Mucosa of descending colon (tissue), 3 donors: ENCODE data around the gene TRIP13. TPM values are rescaled to one million over a fixed set of nuclear protein-coding genes. Genes with fewer than 3 reads are reported as not detected.
A peak's percentile ranks its signal among the peaks of the same experiment; 100 is the strongest.

ENCODE experiments used
- ATAC-seq: fragments of 200-7000 bp; cut with Tn5 transposase; one replicate; pipeline ENCODE4 v1.9.1; 2020; ENCODE audit warnings: mild to moderate bottlenecking, moderate library complexity
- DNase-seq, 3 donors: peaks; one replicate each; pipeline ENCODE4 v3.0.0-alpha.2; 2020
- H3K36me3 ChIP-seq: fragments of 200-600 bp; one replicate; pipeline ENCODE4 v1.8.0; 2021; ENCODE audit warnings: low read depth, mild to moderate bottlenecking
- H3K4me1 ChIP-seq: fragments of 200-600 bp; one replicate; pipeline ENCODE4 v1.8.0; 2021; ENCODE audit warnings: low read depth, mild to moderate bottlenecking
- H3K4me3 ChIP-seq: fragments of 200-600 bp; one replicate; pipeline ENCODE4 v1.8.0; 2021; ENCODE audit warnings: mild to moderate bottlenecking
- H3K9me3 ChIP-seq: fragments of 200-600 bp; one replicate; pipeline ENCODE4 v1.8.0; 2021; ENCODE audit warnings: mild to moderate bottlenecking
- CTCF ChIP-seq: fragments of 200-600 bp; IDR thresholded peaks from one replicate; pipeline ENCODE4 v1.8.0; 2022; ENCODE audit warnings: antibody characterized with exemption, mild to moderate bottlenecking
- intact Hi-C, 2 donors: fragments of 100-400 bp; cut with DNase I in 1 of 2; cut with micrococcal nuclease in 1 of 2; formaldehyde crosslinking; loops; one replicate each; pipeline versions ENCODE4 v1.11.0 to v1.11.1; 2022; cut with DNase I, micrococcal nuclease
- total RNA-seq, 3 donors: library from RNA; stranded (reverse); fragmentation: NEBNext Ultra II Directional in 2 of 3; extraction: Animal tissue kit (Norgen Biotek cat#: 25700) in 2 of 3; gene quantifications; one replicate each; pipeline versions ENCODE4 v1.2.1 to v1.2.4, GENCODE V29; 2021 to 2023
- donor health status: DM: no; HTN: no; CAD: no; lungs with moderate emphysema.
- donor health status: DM: no; HTN: no; CAD: no.
- donor health status: DM: no; HTN: yes; CAD: no.

TRIP13 gene
- total RNA-seq, 3 donors from 2014 or later, result 1.4 to 7.1 (median 2.1) TPM

GRCh38 chr5:960551-960950, 67.9 kb downstream of the TRIP13 start:
- intact Hi-C loops, result no loop called here
- Histone ChIP-seq H3K4me1 (peaks cover 6% of the 10 kb centered on the region), H3K9me3 (no peaks in the 10 kb centered on the region), H3K36me3 (no peaks in the 10 kb centered on the region), H3K4me3 (no peak overlapping the region)
- ATAC-seq (no peak), DNase-seq (peak in 1 of 3 donors; percentile 37)
- no peak for TF ChIP-seq CTCF

DNA sequence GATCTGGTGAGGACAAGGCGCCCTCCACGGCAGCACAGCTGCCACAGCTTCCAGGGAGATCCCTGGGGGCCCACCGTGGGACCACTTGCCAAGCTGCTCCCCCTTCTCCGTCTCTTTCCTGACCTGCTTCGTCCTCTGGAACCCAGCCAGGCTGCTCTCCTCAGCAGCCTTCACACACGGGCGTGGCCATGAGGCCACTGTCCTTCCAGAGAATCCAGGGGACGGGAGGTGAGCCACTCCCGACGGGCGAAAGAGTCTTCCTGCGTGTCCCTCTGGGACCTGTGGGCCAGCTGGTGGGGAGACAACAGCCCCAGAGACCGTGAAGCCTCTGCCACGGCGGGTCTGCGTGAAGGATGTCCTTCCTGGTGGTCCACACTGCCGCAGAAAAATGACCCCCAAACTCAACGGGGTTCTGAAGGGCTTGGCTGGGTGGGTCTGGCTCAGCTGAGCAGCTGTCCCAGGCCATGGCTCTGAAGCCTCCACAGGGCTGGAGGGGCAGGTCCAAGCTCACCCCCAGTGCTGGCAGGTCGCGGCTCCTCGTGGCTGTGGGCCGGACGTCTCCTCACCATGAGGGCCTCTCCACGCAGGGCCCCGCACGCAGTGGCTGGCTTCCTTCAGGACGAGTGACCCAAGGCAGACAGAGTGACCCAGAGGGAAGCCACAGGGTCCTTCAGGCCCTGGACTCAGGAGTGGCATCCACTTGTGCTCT, 68.5 kb downstream of the TRIP13 start:
- Histone ChIP-seq H3K9me3 (no peaks in the 10 kb centered on the region), H3K4me3 (no peak overlapping the region), H3K4me1 (peaks cover 6% of the 10 kb centered on the region), H3K36me3 (no peaks in the 10 kb centered on the region)
- ATAC-seq, result no peak
- TF ChIP-seq CTCF, result no peak
- DNase-seq, result peak in 1 of 3 donors; percentile 43
- intact Hi-C loops, result no loop called here

DNA sequence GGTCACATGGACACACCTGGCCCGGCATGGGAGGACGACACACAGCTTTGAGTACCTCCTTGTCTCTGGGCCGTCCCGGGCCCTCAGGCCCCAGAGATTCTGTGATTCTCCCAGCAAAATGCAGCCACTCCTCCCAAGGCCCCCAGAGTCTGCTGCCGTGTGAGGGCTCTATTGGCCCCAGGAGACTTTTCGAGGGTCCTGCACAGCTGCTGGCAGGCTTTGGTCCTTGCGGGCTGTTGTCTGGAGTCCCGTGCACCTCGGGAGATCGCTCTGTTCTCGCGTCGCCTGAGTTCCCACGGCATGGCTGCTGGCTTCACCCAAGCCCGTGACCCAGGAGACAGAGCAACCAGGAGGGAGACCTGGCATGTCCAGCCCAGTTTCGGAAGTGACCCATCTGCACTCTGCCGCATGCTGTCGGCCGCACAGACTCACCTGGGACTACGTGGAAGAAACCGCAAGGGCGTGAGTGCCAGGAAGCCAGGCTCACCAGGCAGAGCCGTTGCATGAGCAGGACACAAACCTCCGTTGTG, 69.1 kb downstream of the TRIP13 start:
- DNase-seq, result peak in 1 of 3 donors; percentile 37
- Histone ChIP-seq H3K4me1 (peaks cover 6% of the 10 kb centered on the region), H3K9me3 (no peaks in the 10 kb centered on the region), H3K4me3 (no peak overlapping the region), H3K36me3 (no peaks in the 10 kb centered on the region)
- ATAC-seq, result no peak
- no peak for TF ChIP-seq CTCF
- intact Hi-C loops, result no loop called here

DNA sequence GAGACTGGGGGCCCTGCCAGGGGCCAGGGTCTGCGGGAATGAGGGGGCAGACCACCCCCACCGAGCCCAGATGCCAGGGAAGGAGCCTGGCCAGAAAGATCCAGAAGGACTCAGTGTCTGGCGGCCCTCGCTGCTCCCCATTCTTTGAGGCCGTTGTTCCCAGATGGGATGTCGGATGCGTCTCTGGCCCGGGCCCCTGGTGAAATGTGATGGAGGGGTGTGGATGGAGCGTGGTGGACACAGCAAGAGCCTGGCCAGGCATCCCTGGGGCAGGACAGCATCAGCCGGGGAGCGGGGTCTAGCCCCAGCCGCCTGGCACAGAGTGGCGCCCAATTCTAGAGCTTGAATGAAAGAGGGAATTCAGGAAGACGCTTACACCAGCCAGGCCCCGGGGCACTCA, 69.7 kb downstream of the TRIP13 start:
- DNase-seq (peak in 1 of 3 donors; percentile 31), ATAC-seq (no peak)
- no peaks in the 10 kb centered on the region for H3K9me3 ChIP-seq
- H3K4me3 ChIP-seq, result no peak overlapping the region
- H3K4me1 ChIP-seq, result peaks cover 5% of the 10 kb centered on the region
- H3K36me3 ChIP-seq, result no peaks in the 10 kb centered on the region
- intact Hi-C loops, result no loop called here
- no peak for TF ChIP-seq CTCF

GRCh38 chr5:962801-963200, 70.1 kb downstream of the TRIP13 start:
- DNase-seq, result no peak
- Histone ChIP-seq H3K9me3 (no peaks in the 10 kb centered on the region), H3K4me1 (peaks cover under 1% of the 10 kb centered on the region), H3K4me3 (no peak overlapping the region), H3K36me3 (no peaks in the 10 kb centered on the region)
- intact Hi-C loops, result no loop called here
- no peak for ATAC-seq
- TF ChIP-seq CTCF, result no peak
